Right cardiac atrium (tissue), 5 donors: ENCODE results near the gene TM9SF2. TPM values are rescaled to one million over a fixed set of nuclear protein-coding genes. Genes with fewer than 3 reads are reported as not detected.

Experiments used
- ATAC-seq, 2 donors: fragments of 200-7000 bp; cut with Tn5 transposase; one replicate each; pipeline versions ENCODE4 v1.8.0 to v1.9.1; 2020; ENCODE audit warnings: moderate library complexity in 2 of 2, mild to moderate bottlenecking in 1 of 2
- DNase-seq, 3 donors: peaks; one replicate each; pipeline ENCODE4 v3.0.0-alpha.2; 2020
- H3K27ac ChIP-seq: one replicate; pipeline ENCODE4 v1.5.1; 2013; ENCODE audit warnings: mild to moderate bottlenecking, low read length, control low read depth, moderate library complexity
- H3K27me3 ChIP-seq: one replicate; pipeline ENCODE4 v1.6.1; 2013; ENCODE audit not compliant: control insufficient read depth, insufficient read depth
- H3K4me1 ChIP-seq: one replicate; pipeline ENCODE4 v1.6.1; 2013; ENCODE audit warnings: low read length; ENCODE audit not compliant: control insufficient read depth, insufficient read depth
- H3K4me3 ChIP-seq: one replicate; pipeline ENCODE4 v1.5.1; 2013; ENCODE audit warnings: low read length, control low read depth
- H3K9me3 ChIP-seq: one replicate; pipeline ENCODE4 v1.6.1; 2013; ENCODE audit warnings: low read length; ENCODE audit not compliant: control insufficient read depth
- WGBS: extraction: QIAGEN DNeasy Blood & Tissue Kit; methylation state at CpG from one replicate; pipeline ENCODE4 v1.1.7; 2013; 5-methylcytosine and 5-hydroxymethylcytosine counted together
- intact Hi-C, 4 donors: fragments of 100-400 bp; cut with DNase I; formaldehyde crosslinking; loops; one replicate each; pipeline versions ENCODE4 v1.11.0 to v1.14.0; 2022 to 2023
- polyA plus RNA-seq: library from polyadenylated mRNA; stranded (reverse); fragments of 200-250 nt; gene quantifications from one replicate; pipeline ENCODE4 v1.2.3, GENCODE V29; 2013
- total RNA-seq, 4 donors: library from RNA; stranded (reverse); fragmentation: NEBNext Ultra II Directional; extraction: Animal tissue kit (Norgen Biotek cat#: 25700); gene quantifications; one replicate each; pipeline ENCODE4 v1.2.1, GENCODE V29; 2021
- donor health status: healthy with polysubstance abuse.
- donor health status: DM: no; HTN: yes; CAD: no.
- donor health status: DM: no; HTN: no; CAD: no.
- donor health status: DM: no; HTN: yes; CAD: no; lungs with severe emphysema.
- donor health status: DM: yes; HTN: yes; CAD: no.

TM9SF2 gene
- total and polyA plus RNA-seq, 5 donors = 43.7 to 71.2 (median 66.9) TPM

GRCh38 chr13:99540530-99540929 lies 39.3 kb downstream of the TM9SF2 start:
- no peak overlapping the region for H3K4me3 ChIP-seq
- H3K4me1 ChIP-seq = peaks cover 3% of the 10 kb centered on the region
- no peaks in the 10 kb centered on the region for H3K27me3 ChIP-seq
- H3K27ac ChIP-seq = no peak overlapping the region
- no peak for DNase-seq
- WGBS = 82% methylated on average over 1 of the region's 1 CpG
- ATAC-seq = no peak
- no peaks in the 10 kb centered on the region for H3K9me3 ChIP-seq
- intact Hi-C loops = no loop called here

- Histone ChIP-seq H3K4me3 (no peak overlapping the region), H3K9me3 (no peaks in the 10 kb centered on the region), H3K27ac (no peak overlapping the region), H3K27me3 (no peaks in the 10 kb centered on the region), H3K4me1 (peaks cover 3% of the 10 kb centered on the region)
- DNase-seq (no peak), ATAC-seq (peak; percentile 53 to 71)
- 79% methylated on average over 8 of the region's 8 CpGs for WGBS
- intact Hi-C loops = no loop called here
These were observed 41.6 kb downstream of the TM9SF2 start for GRCh38 chr13:99542788-99543406.

- intact Hi-C loops = no loop called here
- Histone ChIP-seq H3K4me1 (peaks cover 3% of the 10 kb centered on the region), H3K27me3 (no peaks in the 10 kb centered on the region), H3K9me3 (no peaks in the 10 kb centered on the region), H3K4me3 (no peak overlapping the region), H3K27ac (no peak overlapping the region)
- 98% methylated on average over 6 of the region's 6 CpGs for WGBS
- ATAC-seq (no peak), DNase-seq (no peak)
These were observed 44.1 kb downstream of the TM9SF2 start for GRCh38 chr13:99545361-99545760.

DNA sequence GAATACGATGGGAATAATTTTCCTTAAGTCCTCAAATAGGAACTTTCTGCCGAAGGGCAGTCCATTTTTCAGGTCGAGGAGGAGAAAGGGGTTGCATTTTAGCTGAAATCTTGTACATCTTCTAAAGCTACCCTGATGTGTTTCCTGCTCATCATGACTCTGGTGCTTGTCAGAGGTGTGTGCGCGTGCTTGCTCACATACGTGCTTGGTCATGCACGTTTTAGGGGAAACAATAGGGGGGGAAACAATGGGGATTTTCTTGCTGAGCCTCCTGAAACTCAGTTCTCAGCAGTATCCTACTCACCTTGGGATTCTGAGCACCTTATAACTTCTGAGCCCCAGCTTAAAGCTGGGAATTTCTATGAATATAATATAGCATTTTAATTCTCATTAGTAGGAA lies 44.7 kb downstream of the TM9SF2 start:
- WGBS = 92% methylated on average over 7 of the region's 7 CpGs

GRCh38 chr13:99546878-99547277 lies 45.6 kb downstream of the TM9SF2 start:
- Histone ChIP-seq H3K4me3 (no peak overlapping the region), H3K27me3 (no peaks in the 10 kb centered on the region), H3K9me3 (no peaks in the 10 kb centered on the region), H3K27ac (no peak overlapping the region), H3K4me1 (peaks cover 3% of the 10 kb centered on the region)
- WGBS = 88% methylated on average over 7 of the region's 7 CpGs
- DNase-seq = no peak
- peak in 1 of 2 donors; percentile 36 for ATAC-seq
- intact Hi-C loops = no loop called here

More for the DNA sequence above, 44.7 kb downstream of the TM9SF2 start:
- intact Hi-C loops = no loop called here
- H3K27me3 ChIP-seq = no peaks in the 10 kb centered on the region
- H3K4me1 ChIP-seq = peaks cover 3% of the 10 kb centered on the region
- H3K4me3 ChIP-seq = no peak overlapping the region
- ATAC-seq = no peak
- no peak for DNase-seq
- no peak overlapping the region for H3K27ac ChIP-seq
- no peaks in the 10 kb centered on the region for H3K9me3 ChIP-seq

DNA sequence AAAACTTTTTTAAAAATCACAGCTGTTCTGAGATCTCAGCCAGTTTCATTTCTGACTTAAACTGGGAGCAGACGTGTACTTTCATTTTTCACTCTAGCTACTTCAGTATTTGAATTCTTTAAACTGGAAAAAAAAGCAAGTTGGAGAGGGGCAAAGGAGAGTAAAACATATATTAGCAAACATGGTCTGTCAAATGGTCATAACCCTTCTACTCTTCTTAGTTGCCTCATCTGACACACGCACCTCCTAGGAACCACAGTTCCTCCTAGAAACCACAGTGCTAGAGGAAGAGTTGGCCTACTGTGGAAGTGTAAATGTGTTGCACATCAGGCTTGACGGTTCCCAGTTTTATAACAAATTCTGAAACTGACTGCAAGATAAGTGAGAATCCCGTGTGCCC lies 47.2 kb downstream of the TM9SF2 start:
- DNase-seq (no peak), ATAC-seq (peak; percentile 29 to 55)
- Histone ChIP-seq H3K4me3 (no peak overlapping the region), H3K27me3 (no peaks in the 10 kb centered on the region), H3K4me1 (no peaks in the 10 kb centered on the region), H3K9me3 (no peaks in the 10 kb centered on the region), H3K27ac (no peak overlapping the region)
- intact Hi-C loops = no loop called here
- 63% methylated on average over 4 of the region's 4 CpGs for WGBS

DNA sequence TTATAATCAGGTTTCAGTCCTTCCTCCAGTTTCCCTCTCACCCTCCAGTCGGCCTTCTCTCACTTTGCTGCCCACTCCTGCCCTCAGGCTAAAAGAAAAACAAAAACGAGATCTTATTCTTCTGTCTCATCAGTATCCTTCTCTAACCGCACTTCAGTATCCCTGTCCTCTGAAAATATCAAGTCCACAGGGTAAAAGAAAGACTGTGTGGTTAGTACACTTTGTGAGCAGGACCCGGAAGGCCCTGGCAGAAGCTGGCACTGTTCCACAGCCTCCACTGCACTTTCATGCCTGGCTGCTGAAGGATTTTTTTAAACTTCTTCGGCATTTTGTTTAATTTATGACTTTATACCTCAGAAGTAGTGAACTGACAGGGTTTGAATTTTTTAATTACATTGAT lies 51.8 kb downstream of the TM9SF2 start:
- 80% methylated on average over 5 of the region's 5 CpGs for WGBS
- intact Hi-C loops = no loop called here
- DNase-seq = no peak
- H3K9me3 ChIP-seq = no peaks in the 10 kb centered on the region
- no peaks in the 10 kb centered on the region for H3K27me3 ChIP-seq
- ATAC-seq = no peak
- no peak overlapping the region for H3K4me3 ChIP-seq
- no peaks in the 10 kb centered on the region for H3K4me1 ChIP-seq
- no peak overlapping the region for H3K27ac ChIP-seq

DNA sequence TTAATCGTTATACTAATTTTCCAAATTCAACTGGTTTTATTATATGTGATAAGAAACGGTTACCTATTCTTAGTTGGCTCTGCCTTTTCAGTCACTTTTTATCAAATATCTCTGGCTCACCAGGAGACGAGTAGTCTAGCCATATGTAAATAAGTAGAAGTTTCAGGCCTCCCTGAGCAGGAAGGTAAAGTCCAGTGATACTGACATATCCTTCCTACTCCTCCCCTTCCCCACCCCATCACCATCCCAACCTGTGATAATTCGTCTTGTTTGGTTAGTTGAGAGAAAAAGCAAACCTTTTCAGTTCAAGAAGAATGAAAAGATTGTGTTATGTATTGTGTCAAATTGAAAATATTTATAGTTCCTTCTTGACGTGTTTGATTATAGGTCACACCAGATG lies 53.9 kb downstream of the TM9SF2 start:
- no peak for ATAC-seq
- intact Hi-C loops = no loop called here

GRCh38 chr13:99556867-99557443 lies 55.7 kb downstream of the TM9SF2 start:
- no peaks in the 10 kb centered on the region for H3K27me3 ChIP-seq
- no peak overlapping the region for H3K27ac ChIP-seq
- no peaks in the 10 kb centered on the region for H3K4me1 ChIP-seq
- intact Hi-C loops = no loop called here
- ATAC-seq = no peak
- 94% methylated on average over 7 of the region's 7 CpGs for WGBS
- no peak for DNase-seq
- H3K4me3 ChIP-seq = no peak overlapping the region
- no peaks in the 10 kb centered on the region for H3K9me3 ChIP-seq

More for the DNA sequence above, 53.9 kb downstream of the TM9SF2 start:
- H3K4me1 ChIP-seq = no peaks in the 10 kb centered on the region
- H3K9me3 ChIP-seq = no peaks in the 10 kb centered on the region
- H3K4me3 ChIP-seq = no peak overlapping the region
- no peaks in the 10 kb centered on the region for H3K27me3 ChIP-seq
- no peak overlapping the region for H3K27ac ChIP-seq
- DNase-seq = no peak
- 79% methylated on average over 5 of the region's 5 CpGs for WGBS

GRCh38 chr13:99558570-99559180 lies 57.4 kb downstream of the TM9SF2 start:
- intact Hi-C loops = no loop called here
- Histone ChIP-seq H3K4me3 (no peak overlapping the region), H3K9me3 (no peaks in the 10 kb centered on the region), H3K27ac (no peak overlapping the region), H3K4me1 (no peaks in the 10 kb centered on the region), H3K27me3 (no peaks in the 10 kb centered on the region)
- WGBS = 93% methylated on average over 4 of the region's 4 CpGs
- ATAC-seq = no peak
- no peak for DNase-seq

DNA sequence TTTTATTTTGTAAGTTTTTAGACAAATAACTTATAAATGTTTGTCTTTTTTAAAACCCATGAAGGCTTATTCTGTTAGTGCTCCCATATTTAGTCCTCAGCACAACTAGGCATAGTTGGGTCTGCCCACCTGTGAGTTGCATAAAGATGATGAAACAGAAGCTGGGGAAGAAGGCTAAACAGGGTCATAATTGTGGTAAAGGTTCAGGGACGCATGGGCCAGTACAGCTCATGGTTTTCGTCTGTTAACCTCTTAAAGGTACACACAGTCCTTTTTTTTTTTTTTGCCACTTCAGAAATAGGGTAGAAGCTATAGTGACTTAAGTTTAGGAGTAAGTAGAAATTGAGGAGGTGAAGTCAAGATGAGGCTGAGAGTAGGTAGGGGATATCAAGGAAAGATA lies 58.3 kb downstream of the TM9SF2 start:
- H3K27me3 ChIP-seq = no peaks in the 10 kb centered on the region
- intact Hi-C loops = no loop called here
- H3K4me3 ChIP-seq = no peak overlapping the region
- H3K9me3 ChIP-seq = no peaks in the 10 kb centered on the region
- WGBS = 81% methylated on average over 2 of the region's 2 CpGs
- H3K27ac ChIP-seq = no peak overlapping the region
- H3K4me1 ChIP-seq = no peaks in the 10 kb centered on the region
- DNase-seq (no peak), ATAC-seq (no peak)
